ENCODE data around the gene WWOX. TPM values are rescaled to one million over a fixed set of nuclear protein-coding genes. Genes with fewer than 3 reads are reported as not detected.
"Not testable (repeated sequence)": the region's sequence is repeated elsewhere in the genome, so short reads cannot be mapped to it uniquely, and the experiment has no call there.

The WWOX gene
- total and polyA plus RNA-seq, 2 of the 8 experiments (the other 6 are each of a cell fraction or from before 2014, with no cell fraction given): 5.4 to 16.7 TPM

GRCh38 chr16:79229361-79229760, 1129.9 kb downstream of the WWOX start (continued):
- TF ChIP-seq TBP (IDR thresholded peaks at IDR 0.05; ENCODE audit: low read depth, low read length) (no peak), E2F6 (IDR thresholded peaks at IDR 0.05) (no peak), CBX8 (IDR thresholded peaks at IDR 0.05; ENCODE audit: borderline replicate concordance, low read depth, low read length) (no peak), CTBP2 (IDR thresholded peaks at IDR 0.05; ENCODE audit: borderline replicate concordance, insufficient read depth, insufficient read length, low read length) (no peak), NANOG (IDR thresholded peaks at IDR 0.05; ENCODE audit: insufficient read depth, low read depth, low read length, poor library complexity, severe bottlenecking) (no peak), POU5F1 (IDR thresholded peaks at IDR 0.05; ENCODE audit: low read depth, low read length) (no peak), SUZ12 (IDR thresholded peaks at IDR 0.05; ENCODE audit: low read length) (no peak)

- H4K8ac ChIP-seq (ENCODE audit: extremely low read depth, insufficient read depth, low read length); H3K79me1 ChIP-seq (ENCODE audit: low read depth, low read length); H2BK20ac ChIP-seq (ENCODE audit: low read length); CTCF ChIA-PET (ENCODE audit: partially characterized antibody); H3K4me3 ChIP-seq (ENCODE audit: extremely low read depth in 1 of 4, insufficient read depth in 2 of 4, low read depth in 3 of 4, low read length in 4 of 4); H3K27me3 ChIP-seq (replicated peaks in 1 of 4; ENCODE audit: control insufficient read depth in 3 of 4, extremely low read depth in 1 of 4, insufficient read depth in 3 of 4, low read length in 3 of 4); H3K18ac ChIP-seq (ENCODE audit: extremely low read depth, low read length); H2BK120ac ChIP-seq (replicated peaks; ENCODE audit: low read depth, low read length); H4K91ac ChIP-seq (replicated peaks; ENCODE audit: insufficient read length, low read length); POLR2A ChIA-PET (ENCODE audit: partially characterized antibody); FAIRE-seq; H4K5ac ChIP-seq (ENCODE audit: insufficient read length, low read depth, low read length); H3K4ac ChIP-seq (replicated peaks; ENCODE audit: insufficient read length, low read depth, low read length); H3K4me1 ChIP-seq (replicated peaks in 1 of 4; ENCODE audit: control insufficient read depth in 3 of 4, insufficient read depth in 4 of 4, low read length in 3 of 4); H2BK15ac ChIP-seq (ENCODE audit: low read length); DNase-seq (ENCODE audit: low read depth in 1 of 2, low spot score in 2 of 2); H3K23me2 ChIP-seq (ENCODE audit: low read depth, low read length); H3K23ac ChIP-seq (ENCODE audit: insufficient read length); H2AK5ac ChIP-seq (ENCODE audit: low read depth, low read length); H3K4me2 ChIP-seq (ENCODE audit: insufficient read depth in 1 of 2, low read depth in 2 of 2, low read length in 2 of 2); H3K9ac ChIP-seq (replicated peaks in 1 of 4; ENCODE audit: extremely low read depth in 1 of 4, low read depth in 3 of 4, low read length in 3 of 4); H3K36me3 ChIP-seq (ENCODE audit: control insufficient read depth in 2 of 4, insufficient read depth in 4 of 4, low read length in 3 of 4); H2BK5ac ChIP-seq (ENCODE audit: low read depth, low read length); H3K79me2 ChIP-seq (ENCODE audit: control insufficient read depth in 1 of 2, insufficient read depth in 2 of 2, low read length in 2 of 2); H3K14ac ChIP-seq (ENCODE audit: insufficient read length); H3K56ac ChIP-seq (replicated peaks; ENCODE audit: insufficient read length, low read depth, low read length); H3K27ac ChIP-seq (ENCODE audit: low read depth, low read length); H2BK12ac ChIP-seq (ENCODE audit: low read depth, low read length); H3K9me3 ChIP-seq (ENCODE audit: insufficient read depth in 2 of 2, low read depth in 1 of 2, low read length in 1 of 2); H2AFZ ChIP-seq (ENCODE audit: low read length); H4K20me1 ChIP-seq (replicated peaks in 1 of 2; ENCODE audit: control insufficient read depth in 1 of 2, insufficient read depth in 2 of 2, low read length in 2 of 2): not testable (repeated sequence)
- 93% methylated on average over 2 of the region's 2 CpGs; no CpG with 5 or more reads in 1 of the 2 experiments for WGBS, 2 experiments (ENCODE audit: extremely low coverage in 1 of 2, insufficient coverage in 1 of 2, insufficient read length in 1 of 2, insufficient replicate concordance in 2 of 2, low coverage in 1 of 2, low lambda C conversion rate in 2 of 2, missing lambda C conversion rate in 1 of 2)
Observed at GRCh38 chr16:79245700-79246099, 1146.2 kb downstream of the WWOX start.

Data from H1 (cell line).